H1 (cell line): Measurements from ENCODE around the gene ZNF555. TPM values are rescaled to one million over a fixed set of nuclear protein-coding genes. Genes with fewer than 3 reads are reported as not detected.

Source experiments
- SIX5 ChIP-seq: IDR thresholded peaks from 2 replicates; pipeline ENCODE4 v1.6.1; 2011; ENCODE audit warnings: mild to moderate bottlenecking, low read depth, low read length
- polyA plus RNA-seq, 7 experiments: library from polyadenylated mRNA; depleted of rRNA in 3 of 7; stranded (reverse) in 5 of 7; unstranded in 2 of 7; fragments of >200 nt in 5 of 7; fragments of 200-250 nt in 2 of 7; gene quantifications; 1 replicate in 5 of 7; 2 replicates in 1 of 7; 4 replicates in 1 of 7; pipeline versions ENCODE4 v1.2.1 to v1.2.3, GENCODE V29; 2011 to 2013; ENCODE audit warnings: missing spikeins in 2 of 7, mixed read lengths in 2 of 7
- total RNA-seq: library from RNA; stranded (reverse); fragmentation: NEBNext Ultra II Directional; extraction: Animal tissue kit (Norgen Biotek cat#: 25700); gene quantifications from 2 replicates; pipeline ENCODE4 v1.2.1, GENCODE V29; 2021

ZNF555 gene
- total and polyA plus RNA-seq, 2 of the 8 experiments (the other 6 are each of a cell fraction or from before 2014, with no cell fraction given) = 1.6 to 5.7 TPM

- TF ChIP-seq SIX5 = no peak
These were observed 38.4 kb upstream of the ZNF555 start (continued) for GRCh38 chr19:2802826-2803225.
